HepG2 (cell line): Measurements from ENCODE around the gene MFAP5. TPM values are rescaled to one million over a fixed set of nuclear protein-coding genes. Genes with fewer than 3 reads are reported as not detected.

Source experiments
- ATAC-seq: fragments of 200-7000 bp; cut with Tn5 transposase; 3 replicates; pipeline ENCODE4 v1.9.1; 2020; ENCODE audit warnings: mild to moderate bottlenecking, moderate library complexity
- BruUV-seq: library from RNA; stranded (reverse); fragments of 400-500 nt; replicated peaks from 2 replicates; lab custom pipeline; 2021; lab: Mats Ljungman, UMichigan
- CTCF ChIA-PET: fragments of 300-600 bp; formaldehyde crosslinking; extraction: SDS; loops from one replicate; lab custom pipeline; 2021; ENCODE audit warnings: low total read pairs, inconsistent platforms, low intra/inter-chr PET ratio; lab: Yijun Ruan, JAX
- POLR2A ChIA-PET: fragments of 350-600 bp; sonication (Branson Sonifier 250); formaldehyde crosslinking; loops from one replicate; lab custom pipeline; 2020; ENCODE audit warnings: antibody characterized with exemption, inconsistent platforms; lab: Yijun Ruan, JAX
- DNase-seq: peaks from one replicate; pipeline ENCODE4 v3.0.0-alpha.2; 2015; ENCODE audit warnings: low spot score
- FAIRE-seq: peaks from 3 replicates; lab custom pipeline; 2011; peaks lifted over from hg19 to GRCh38; lab: Jason Lieb, UNC
- H2AFZ ChIP-seq: one replicate; pipeline ENCODE4 v1.6.1; 2011; ENCODE audit warnings: low read length, inconsistent platforms
- H3K27ac ChIP-seq: fragments of 300-600 bp; 3 replicates; pipeline ENCODE4 v1.8.0; 2011; ENCODE audit warnings: mixed run types, mild to moderate bottlenecking, mixed read lengths, low read length, inconsistent platforms; ENCODE audit not compliant: insufficient read depth; ENCODE audit errors: extremely low read length
- H3K27me3 ChIP-seq, 2 experiments: fragments of 200-600 bp in 1 of 2; 2 replicates in 1 of 2; 3 replicates in 1 of 2; pipeline versions ENCODE4 v1.6.0 to v1.8.0; 2011; ENCODE audit warnings: low read length in 2 of 2, mild to moderate bottlenecking in 2 of 2, moderate library complexity in 2 of 2, inconsistent platforms in 1 of 2; ENCODE audit not compliant: insufficient read depth in 2 of 2, control insufficient read depth in 1 of 2
- H3K36me3 ChIP-seq, 2 experiments: fragments of 200-600 bp in 1 of 2; replicated peaks in 1 of 2; 2 replicates in 1 of 2; 3 replicates in 1 of 2; pipeline versions ENCODE4 v1.5.1 to v1.8.0; 2011; ENCODE audit warnings: low read length in 2 of 2, inconsistent platforms in 1 of 2; ENCODE audit not compliant: insufficient read depth in 2 of 2, control insufficient read depth in 1 of 2
- H3K4me1 ChIP-seq: 2 replicates; pipeline ENCODE4 v1.5.1; 2012; ENCODE audit warnings: low read length, inconsistent platforms; ENCODE audit not compliant: insufficient read depth
- H3K4me2 ChIP-seq: 2 replicates; pipeline ENCODE4 v1.6.0; 2011; ENCODE audit warnings: low read depth, low read length, inconsistent platforms
- H3K4me3 ChIP-seq, 3 experiments: fragments of 200-600 bp in 1 of 3; sonication (generic), shearing (Covaris generic) in 1 of 3; replicated peaks in 1 of 3; 2 replicates each; pipeline ENCODE4 v1.5.1; 2011 to 2016; ENCODE audit warnings: low read length in 3 of 3, inconsistent platforms in 2 of 3, low read depth in 2 of 3, mild to moderate bottlenecking in 2 of 3, control low read depth in 1 of 3, mixed read lengths in 1 of 3; ENCODE audit not compliant: insufficient read depth in 1 of 3
- H3K79me2 ChIP-seq: one replicate; pipeline ENCODE4 v1.6.1; 2011; ENCODE audit warnings: low read length, inconsistent platforms; ENCODE audit not compliant: insufficient read depth
- H3K9ac ChIP-seq: 2 replicates; pipeline ENCODE4 v1.6.0; 2011; ENCODE audit warnings: mild to moderate bottlenecking, low read depth, low read length, inconsistent platforms; ENCODE audit not compliant: insufficient read depth
- H3K9me3 ChIP-seq: 2 replicates; pipeline ENCODE4 v1.5.1; 2012; ENCODE audit warnings: mild to moderate bottlenecking, low read length
- H4K20me1 ChIP-seq: 2 replicates; pipeline ENCODE4 v1.6.0; 2011; ENCODE audit warnings: inconsistent platforms, mild to moderate bottlenecking, low read length, moderate library complexity; ENCODE audit not compliant: insufficient read depth
- ATF7 ChIP-seq, 2 experiments: fragments of 450-650 bp in 1 of 2; sonication (generic) in 1 of 2; formaldehyde crosslinking in 1 of 2; IDR thresholded peaks; 2 replicates each; pipeline versions ENCODE4 v1.4.0 to v1.6.1; 2016 to 2020; ENCODE audit warnings: antibody characterized with exemption in 1 of 2, mild to moderate bottlenecking in 1 of 2, missing genetic modification reagents in 1 of 2
- EEA1 ChIP-seq: sonication (generic); formaldehyde crosslinking; IDR thresholded peaks from 2 replicates; pipeline ENCODE4 v1.5.1; 2020; ENCODE audit warnings: mild to moderate bottlenecking, missing genetic modification reagents, borderline replicate concordance
- JUNB ChIP-seq: sonication (generic); formaldehyde crosslinking; IDR thresholded peaks from 2 replicates; pipeline ENCODE4 v1.8.0; 2022; ENCODE audit warnings: missing genetic modification reagents, mild to moderate bottlenecking, borderline replicate concordance
- MEIS1 ChIP-seq: sonication (generic); formaldehyde crosslinking; IDR thresholded peaks from 2 replicates; pipeline ENCODE4 v1.9.0; 2021; ENCODE audit warnings: mild to moderate bottlenecking, missing genetic modification reagents, moderate library complexity, borderline replicate concordance
- ZFP90 ChIP-seq: sonication (generic); formaldehyde crosslinking; IDR thresholded peaks from 2 replicates; pipeline ENCODE4 v1.8.0; 2022; ENCODE audit warnings: missing genetic modification reagents, mild to moderate bottlenecking, inconsistent platforms, borderline replicate concordance
- ZFY ChIP-seq: sonication (generic); formaldehyde crosslinking; IDR thresholded peaks from 2 replicates; pipeline ENCODE4 v1.4.0; 2020; ENCODE audit warnings: missing genetic modification reagents
- ZNF33B ChIP-seq: sonication (generic); formaldehyde crosslinking; IDR thresholded peaks from 2 replicates; pipeline ENCODE4 v1.5.1; 2020; ENCODE audit warnings: mild to moderate bottlenecking, missing genetic modification reagents
- ZNF496 ChIP-seq: sonication (generic); formaldehyde crosslinking; IDR thresholded peaks from 2 replicates; pipeline ENCODE4 v1.8.1; 2023; ENCODE audit warnings: mild to moderate bottlenecking, moderate library complexity, missing genetic modification reagents; ENCODE audit not compliant: insufficient replicate concordance
- ZNF546 ChIP-seq: sonication (generic); formaldehyde crosslinking; conservative IDR thresholded peaks from 2 replicates; pipeline ENCODE4 v1.8.1; 2023; ENCODE audit warnings: mild to moderate bottlenecking, missing genetic modification reagents
- WGBS: methylation state at CpG from one replicate; pipeline ENCODE4 v1.1.6; 2017; ENCODE audit warnings: low lambda C conversion rate; 5-methylcytosine and 5-hydroxymethylcytosine counted together
- in situ Hi-C: cut with HindIII; loops from 2 replicates; pipeline ENCODE4 v1.10.0; 2017; ENCODE audit warnings: low pct_unique_long_range_greater_than_20kb; ENCODE audit not compliant: extremely low pct_ligation_motif_present
- intact Hi-C: fragments of 100-400 bp; cut with micrococcal nuclease; formaldehyde crosslinking; loops from one replicate; pipeline ENCODE4 v1.10.0; 2022; ENCODE audit not compliant: unreplicated experiment
- polyA plus RNA-seq, 8 experiments: library from polyadenylated mRNA; depleted of rRNA in 3 of 8; stranded (reverse) in 7 of 8; unstranded in 1 of 8; fragments of >200 nt; fragmentation: Illumina TruSeq in 4 of 8; extraction: Trizol in 4 of 8; gene quantifications; 2 replicates each; pipeline versions ENCODE4 v1.2.1 to v1.2.3, GENCODE V29; 2011 to 2016; ENCODE audit warnings: low read depth in 4 of 8, missing spikeins in 1 of 8, mixed read lengths in 1 of 8; ENCODE audit not compliant: insufficient read depth in 1 of 8
- total RNA-seq, 5 experiments: library from RNA; depleted of rRNA; stranded (reverse); fragments of >200 nt; fragmentation: Illumina TruSeq; extraction: Trizol; gene quantifications; 2 replicates each; pipeline ENCODE4 v1.2.3, GENCODE V29; 2016; ENCODE audit warnings: low read depth in 1 of 5
- TF ChIP-seq, protein P1 (sequence below): sonication (generic); formaldehyde crosslinking; IDR thresholded peaks from 2 replicates; pipeline ENCODE4 v1.4.0; 2020; ENCODE audit warnings: missing genetic modification reagents
- TF ChIP-seq, protein P2 (sequence below): sonication (generic); formaldehyde crosslinking; IDR thresholded peaks from one replicate; pipeline ENCODE4 v1.5.1; 2020; ENCODE audit warnings: mild to moderate bottlenecking, missing genetic modification reagents; ENCODE audit errors: not compliant biosample characterization

Gene MFAP5
- total and polyA plus RNA-seq, 2 of the 13 experiments (the other 11 are each of a cell fraction or from before 2014, with no cell fraction given) = 0.07 TPM; not detected in 1

DNA sequence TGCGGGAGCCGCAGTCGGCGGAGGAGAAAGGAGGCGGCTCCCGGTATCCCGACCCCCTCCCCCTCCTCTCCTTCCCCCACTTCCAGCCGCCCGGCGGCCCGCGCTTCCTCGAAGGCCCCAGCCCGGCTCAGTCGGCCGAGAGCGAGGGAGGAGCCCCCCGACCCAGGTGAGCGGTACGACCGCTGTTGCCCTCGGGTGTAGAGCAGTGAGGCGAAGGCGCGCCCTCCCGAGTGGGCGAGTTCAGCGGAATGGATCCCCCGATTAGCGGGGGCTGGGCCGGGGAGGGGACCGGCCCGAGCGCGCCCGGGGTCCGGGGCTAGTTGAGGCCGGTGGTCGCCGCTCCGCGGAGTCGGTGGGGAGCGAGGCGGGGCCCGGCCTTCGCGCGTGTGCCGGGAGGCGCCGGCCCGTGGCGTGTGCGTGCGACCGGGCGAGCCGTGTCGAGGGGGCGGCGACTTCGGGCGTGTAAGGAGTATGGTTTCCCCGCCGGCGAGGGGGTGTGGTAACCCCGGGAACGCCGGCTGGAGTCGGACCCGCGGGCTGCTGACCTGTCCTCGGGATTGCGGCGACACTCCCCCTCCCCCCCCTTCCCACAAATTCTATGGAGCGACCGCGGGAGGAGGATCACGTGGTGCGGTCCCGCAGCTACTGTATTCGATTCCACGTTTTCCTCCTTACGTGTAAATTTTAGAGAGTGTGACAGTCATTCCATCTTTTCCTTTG lies 35.7 kb upstream of the MFAP5 start (continued):
- no peak for TF ChIP-seq JUNB (CRISPR knock-in tag)
- no peak for TF ChIP-seq ZNF496 (CRISPR knock-in tag)
- no peak for TF ChIP-seq ATF7 (IDR thresholded peaks at IDR 0.05)
- TF ChIP-seq ATF7 (CRISPR knock-in tag; IDR thresholded peaks at IDR 0.05) = no peak
- TF ChIP-seq, all 625 proteins: peak for 6

DNA sequence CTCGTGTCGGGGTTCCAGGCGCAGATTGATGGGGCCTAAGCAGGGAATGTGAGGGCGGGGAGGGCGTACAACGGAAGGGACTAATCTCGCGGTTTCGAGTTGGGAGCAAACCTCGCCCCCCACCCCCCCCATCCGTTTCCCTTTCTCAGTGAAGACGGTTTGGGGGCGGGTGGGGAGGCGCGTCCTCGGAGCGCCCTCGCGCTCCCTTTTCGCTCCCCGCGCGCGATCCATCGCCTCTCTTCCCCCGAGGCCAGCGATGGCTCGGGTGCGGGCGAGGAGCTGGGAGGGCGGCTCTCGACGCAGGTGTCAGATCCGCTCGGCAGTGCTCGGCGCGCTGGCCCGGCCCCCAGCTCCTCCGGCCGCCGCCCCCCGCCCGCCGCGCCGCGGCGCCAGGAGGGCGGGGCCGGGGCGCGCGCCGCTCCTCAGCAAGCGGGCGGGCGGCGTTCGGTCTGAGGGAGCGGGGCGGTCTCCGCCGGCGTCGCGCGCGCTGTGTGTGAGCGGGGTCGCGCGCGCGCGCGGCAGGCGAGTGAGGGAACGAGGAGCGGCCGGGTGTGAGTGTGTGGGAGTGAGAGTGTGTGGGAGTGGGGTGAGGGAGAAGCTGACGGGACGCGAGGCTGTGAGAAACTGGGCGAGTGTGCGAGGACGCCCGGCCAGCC lies 35.0 kb upstream of the MFAP5 start, which contains the start of gene RIMKLB:
TSS of gene RIMKLB (plus strand) at position 516 of the 656 bp plus-strand sequence. CDS start 15,876 bp downstream, outside the sequence.
- in situ Hi-C loops = no loop called here
- whole genome bisulfite sequencing = under 1% methylated on average over 46 of the region's 88 CpGs
- no peaks in the 10 kb centered on the region for H3K79me2 ChIP-seq
- H4K20me1 ChIP-seq = no peaks in the 10 kb centered on the region
- CTCF ChIA-PET = no interaction called here
- peak within 1 kb of the TSS; percentile 59 to 75 (median 70); a peak in 4 of 6 replicates for H3K4me3 ChIP-seq
- peak within 1 kb of the TSS; percentile 79 for H3K4me2 ChIP-seq
- no peak within 1 kb of the TSS for H3K9ac ChIP-seq
- H2AFZ ChIP-seq = no peak within 1 kb of the TSS
- POLR2A ChIA-PET = no interaction called here
- H3K9me3 ChIP-seq = no peaks in the 10 kb centered on the region
- BruUV-seq = no TSS peak
- no peak within 1 kb of the TSS for H3K27ac ChIP-seq
- intact Hi-C loops = no loop called here
- peak; percentile 87 for ATAC-seq
- H3K36me3 ChIP-seq = no peaks in the 10 kb centered on the region
- peaks cover 3 to 41% of the 10 kb centered on the region in 2 experiments; a peak in 3 of 5 replicates for H3K27me3 ChIP-seq
- no peak for DNase-seq
- no peak for FAIRE-seq
- peaks cover 8% of the 10 kb centered on the region for H3K4me1 ChIP-seq
- 0 out of 2 replicates have a peak, but pooled peaks have one; percentile 31 for TF ChIP-seq MEIS1 (CRISPR knock-in tag)
- no peak for TF ChIP-seq ZFP90 (CRISPR knock-in tag)
- TF ChIP-seq EEA1 (CRISPR knock-in tag) = no peak
- TF ChIP-seq, protein P1, sequence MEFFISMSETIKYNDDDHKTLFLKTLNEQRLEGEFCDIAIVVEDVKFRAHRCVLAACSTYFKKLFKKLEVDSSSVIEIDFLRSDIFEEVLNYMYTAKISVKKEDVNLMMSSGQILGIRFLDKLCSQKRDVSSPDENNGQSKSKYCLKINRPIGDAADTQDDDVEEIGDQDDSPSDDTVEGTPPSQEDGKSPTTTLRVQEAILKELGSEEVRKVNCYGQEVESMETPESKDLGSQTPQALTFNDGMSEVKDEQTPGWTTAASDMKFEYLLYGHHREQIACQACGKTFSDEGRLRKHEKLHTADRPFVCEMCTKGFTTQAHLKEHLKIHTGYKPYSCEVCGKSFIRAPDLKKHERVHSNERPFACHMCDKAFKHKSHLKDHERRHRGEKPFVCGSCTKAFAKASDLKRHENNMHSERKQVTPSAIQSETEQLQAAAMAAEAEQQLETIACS = peak; percentile 72
- no peak for TF ChIP-seq ZFY (CRISPR knock-in tag)
- no peak for TF ChIP-seq ZNF33B (CRISPR knock-in tag)
- no peak for TF ChIP-seq ZNF546 (CRISPR knock-in tag)
- TF ChIP-seq, protein P2, sequence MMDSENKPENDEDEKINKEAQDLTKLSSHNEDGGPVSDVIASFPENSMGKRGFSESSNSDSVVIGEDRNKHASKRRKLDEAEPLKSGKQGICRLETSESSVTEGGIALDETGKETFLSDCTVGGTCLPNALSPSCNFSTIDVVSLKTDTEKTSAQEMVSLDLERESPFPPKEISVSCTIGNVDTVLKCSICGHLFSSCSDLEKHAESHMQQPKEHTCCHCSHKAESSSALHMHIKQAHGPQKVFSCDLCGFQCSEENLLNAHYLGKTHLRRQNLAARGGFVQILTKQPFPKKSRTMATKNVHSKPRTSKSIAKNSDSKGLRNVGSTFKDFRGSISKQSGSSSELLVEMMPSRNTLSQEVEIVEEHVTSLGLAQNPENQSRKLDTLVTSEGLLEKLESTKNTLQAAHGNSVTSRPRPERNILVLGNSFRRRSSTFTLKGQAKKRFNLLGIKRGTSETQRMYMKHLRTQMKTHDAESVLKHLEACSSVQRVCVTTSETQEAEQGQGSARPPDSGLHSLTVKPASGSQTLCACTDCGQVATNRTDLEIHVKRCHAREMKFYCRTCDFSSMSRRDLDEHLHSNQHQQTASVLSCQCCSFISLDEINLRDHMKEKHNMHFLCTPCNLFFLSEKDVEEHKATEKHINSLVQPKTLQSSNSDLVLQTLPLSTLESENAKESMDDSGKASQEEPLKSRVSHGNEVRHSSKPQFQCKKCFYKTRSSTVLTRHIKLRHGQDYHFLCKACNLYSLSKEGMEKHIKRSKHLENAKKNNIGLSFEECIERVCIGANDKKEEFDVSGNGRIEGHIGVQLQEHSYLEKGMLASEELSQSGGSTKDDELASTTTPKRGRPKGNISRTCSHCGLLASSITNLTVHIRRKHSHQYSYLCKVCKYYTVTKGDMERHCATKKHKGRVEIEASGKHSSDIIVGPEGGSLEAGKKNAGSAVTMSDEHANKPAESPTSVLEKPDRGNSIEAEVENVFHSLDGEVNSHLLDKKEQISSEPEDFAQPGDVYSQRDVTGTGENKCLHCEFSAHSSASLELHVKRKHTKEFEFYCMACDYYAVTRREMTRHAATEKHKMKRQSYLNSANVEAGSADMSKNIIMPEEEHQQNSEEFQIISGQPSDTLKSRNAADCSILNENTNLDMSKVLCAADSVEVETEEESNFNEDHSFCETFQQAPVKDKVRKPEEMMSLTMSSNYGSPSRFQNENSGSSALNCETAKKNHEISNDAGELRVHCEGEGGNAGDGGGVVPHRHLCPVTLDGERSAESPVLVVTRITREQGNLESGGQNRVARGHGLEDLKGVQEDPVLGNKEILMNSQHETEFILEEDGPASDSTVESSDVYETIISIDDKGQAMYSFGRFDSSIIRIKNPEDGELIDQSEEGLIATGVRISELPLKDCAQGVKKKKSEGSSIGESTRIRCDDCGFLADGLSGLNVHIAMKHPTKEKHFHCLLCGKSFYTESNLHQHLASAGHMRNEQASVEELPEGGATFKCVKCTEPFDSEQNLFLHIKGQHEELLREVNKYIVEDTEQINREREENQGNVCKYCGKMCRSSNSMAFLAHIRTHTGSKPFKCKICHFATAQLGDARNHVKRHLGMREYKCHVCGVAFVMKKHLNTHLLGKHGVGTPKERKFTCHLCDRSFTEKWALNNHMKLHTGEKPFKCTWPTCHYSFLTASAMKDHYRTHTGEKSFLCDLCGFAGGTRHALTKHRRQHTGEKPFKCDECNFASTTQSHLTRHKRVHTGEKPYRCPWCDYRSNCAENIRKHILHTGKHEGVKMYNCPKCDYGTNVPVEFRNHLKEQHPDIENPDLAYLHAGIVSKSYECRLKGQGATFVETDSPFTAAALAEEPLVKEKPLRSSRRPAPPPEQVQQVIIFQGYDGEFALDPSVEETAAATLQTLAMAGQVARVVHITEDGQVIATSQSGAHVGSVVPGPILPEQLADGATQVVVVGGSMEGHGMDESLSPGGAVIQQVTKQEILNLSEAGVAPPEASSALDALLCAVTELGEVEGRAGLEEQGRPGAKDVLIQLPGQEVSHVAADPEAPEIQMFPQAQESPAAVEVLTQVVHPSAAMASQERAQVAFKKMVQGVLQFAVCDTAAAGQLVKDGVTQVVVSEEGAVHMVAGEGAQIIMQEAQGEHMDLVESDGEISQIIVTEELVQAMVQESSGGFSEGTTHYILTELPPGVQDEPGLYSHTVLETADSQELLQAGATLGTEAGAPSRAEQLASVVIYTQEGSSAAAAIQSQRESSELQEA (CRISPR knock-in tag) = no peak
